OCI-LY7 (cell line): ENCODE results near the gene VWA7.

ENCODE experiments used
- EZH2phosphoT487 ChIP-seq: fragments of 200-600 bp; sonication (generic); IDR thresholded peaks from 2 replicates; pipeline ENCODE4 v1.6.1; 2018; ENCODE audit warnings: low read depth, borderline replicate concordance, mild to moderate bottlenecking, mixed run types, antibody characterized with exemption, low read length, moderate library complexity, mixed read lengths
- TF ChIP-seq, protein P1 (sequence below): fragments of 200-600 bp; sonication (generic); conservative IDR thresholded peaks from 2 replicates; pipeline ENCODE4 v1.5.1; 2014; ENCODE audit warnings: mild to moderate bottlenecking, antibody characterized with exemption, low read length, moderate library complexity, mixed read lengths

- TF ChIP-seq, protein P1, sequence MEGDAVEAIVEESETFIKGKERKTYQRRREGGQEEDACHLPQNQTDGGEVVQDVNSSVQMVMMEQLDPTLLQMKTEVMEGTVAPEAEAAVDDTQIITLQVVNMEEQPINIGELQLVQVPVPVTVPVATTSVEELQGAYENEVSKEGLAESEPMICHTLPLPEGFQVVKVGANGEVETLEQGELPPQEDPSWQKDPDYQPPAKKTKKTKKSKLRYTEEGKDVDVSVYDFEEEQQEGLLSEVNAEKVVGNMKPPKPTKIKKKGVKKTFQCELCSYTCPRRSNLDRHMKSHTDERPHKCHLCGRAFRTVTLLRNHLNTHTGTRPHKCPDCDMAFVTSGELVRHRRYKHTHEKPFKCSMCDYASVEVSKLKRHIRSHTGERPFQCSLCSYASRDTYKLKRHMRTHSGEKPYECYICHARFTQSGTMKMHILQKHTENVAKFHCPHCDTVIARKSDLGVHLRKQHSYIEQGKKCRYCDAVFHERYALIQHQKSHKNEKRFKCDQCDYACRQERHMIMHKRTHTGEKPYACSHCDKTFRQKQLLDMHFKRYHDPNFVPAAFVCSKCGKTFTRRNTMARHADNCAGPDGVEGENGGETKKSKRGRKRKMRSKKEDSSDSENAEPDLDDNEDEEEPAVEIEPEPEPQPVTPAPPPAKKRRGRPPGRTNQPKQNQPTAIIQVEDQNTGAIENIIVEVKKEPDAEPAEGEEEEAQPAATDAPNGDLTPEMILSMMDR = no peak
- TF ChIP-seq EZH2phosphoT487 = no peak
These were observed 32.7 kb downstream of the VWA7 start for GRCh38 chr6:31744422-31744821.
